Brain microvascular endothelial cell (primary cell): ENCODE measurements around the gene CHKB.

Experiments
- DNase-seq: peaks from one replicate; pipeline ENCODE4 v3.0.0-alpha.2; 2020
- H3K27ac ChIP-seq: fragments of 250-450 bp; sonication (Bioruptor Pico); 2 replicates; pipeline ENCODE4 v1.5.1; 2020; ENCODE audit warnings: mild to moderate bottlenecking, moderate library complexity
- H3K27me3 ChIP-seq: fragments of 250-450 bp; sonication (Bioruptor Pico); replicated peaks from 2 replicates; pipeline ENCODE4 v1.5.1; 2020; ENCODE audit warnings: mild to moderate bottlenecking
- H3K36me3 ChIP-seq: fragments of 250-450 bp; sonication (Bioruptor Pico); replicated peaks from 2 replicates; pipeline ENCODE4 v1.5.1; 2020; ENCODE audit warnings: mild to moderate bottlenecking
- H3K4me3 ChIP-seq: 2 replicates; pipeline ENCODE4 v1.5.1; 2011; ENCODE audit warnings: low read depth, mild to moderate bottlenecking, control low read depth, low read length, moderate library complexity
- in situ Hi-C: cut with HindIII; loops from 2 replicates; pipeline ENCODE4 v1.10.0; 2017; ENCODE audit warnings: low sequenced_read_pairs, low pct_ligation_motif_present
- TF ChIP-seq, protein P1 (sequence below): IDR thresholded peaks from 2 replicates; pipeline ENCODE4 v1.5.1; 2011; ENCODE audit warnings: low read depth, mild to moderate bottlenecking, moderate library complexity, low read length, control low read depth, inconsistent platforms; ENCODE audit errors: missing control alignments

CHKB gene

GRCh38 chr22:50570861-50571260 is 11.8 kb downstream of the CHKB start:
- no peak overlapping the region for H3K27ac ChIP-seq
- H3K27me3 ChIP-seq = no peaks in the 10 kb centered on the region
- TF ChIP-seq, protein P1, sequence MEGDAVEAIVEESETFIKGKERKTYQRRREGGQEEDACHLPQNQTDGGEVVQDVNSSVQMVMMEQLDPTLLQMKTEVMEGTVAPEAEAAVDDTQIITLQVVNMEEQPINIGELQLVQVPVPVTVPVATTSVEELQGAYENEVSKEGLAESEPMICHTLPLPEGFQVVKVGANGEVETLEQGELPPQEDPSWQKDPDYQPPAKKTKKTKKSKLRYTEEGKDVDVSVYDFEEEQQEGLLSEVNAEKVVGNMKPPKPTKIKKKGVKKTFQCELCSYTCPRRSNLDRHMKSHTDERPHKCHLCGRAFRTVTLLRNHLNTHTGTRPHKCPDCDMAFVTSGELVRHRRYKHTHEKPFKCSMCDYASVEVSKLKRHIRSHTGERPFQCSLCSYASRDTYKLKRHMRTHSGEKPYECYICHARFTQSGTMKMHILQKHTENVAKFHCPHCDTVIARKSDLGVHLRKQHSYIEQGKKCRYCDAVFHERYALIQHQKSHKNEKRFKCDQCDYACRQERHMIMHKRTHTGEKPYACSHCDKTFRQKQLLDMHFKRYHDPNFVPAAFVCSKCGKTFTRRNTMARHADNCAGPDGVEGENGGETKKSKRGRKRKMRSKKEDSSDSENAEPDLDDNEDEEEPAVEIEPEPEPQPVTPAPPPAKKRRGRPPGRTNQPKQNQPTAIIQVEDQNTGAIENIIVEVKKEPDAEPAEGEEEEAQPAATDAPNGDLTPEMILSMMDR = no peak
- DNase-seq = no peak
- H3K36me3 ChIP-seq = no peaks in the 10 kb centered on the region
- H3K4me3 ChIP-seq = no peak overlapping the region
- in situ Hi-C loops = no loop called here

DNA sequence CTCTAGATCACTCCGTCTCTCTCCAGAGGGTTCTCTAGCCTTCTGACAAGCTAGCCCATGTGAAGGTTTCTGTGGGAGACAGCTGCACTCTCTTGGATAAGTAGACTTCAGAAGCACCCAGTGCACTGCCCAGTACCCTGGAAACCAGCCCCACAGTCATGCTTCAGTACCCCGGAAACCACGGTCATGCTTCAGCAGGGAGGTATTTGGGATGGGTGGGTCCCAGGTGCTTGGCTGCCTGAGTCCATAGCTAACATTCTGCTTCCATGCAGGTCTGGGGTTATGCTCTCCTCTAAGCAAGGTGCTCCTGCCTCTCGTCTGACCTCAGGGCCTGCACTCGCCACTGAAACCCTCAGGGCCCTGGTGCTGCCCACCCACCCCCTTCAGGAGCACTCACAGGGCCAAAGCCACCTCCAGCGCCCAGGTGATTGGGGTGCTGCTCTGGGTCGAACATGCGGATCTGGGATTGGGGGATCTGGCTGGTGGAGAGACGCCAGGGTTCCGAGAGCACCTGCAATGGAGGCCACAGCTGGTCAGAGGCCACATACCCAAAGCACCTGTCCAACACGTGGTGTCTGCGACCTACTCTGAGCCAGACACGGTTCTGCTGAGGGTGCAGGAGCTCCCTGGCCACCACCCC is 12.6 kb downstream of the CHKB start:
- no peaks in the 10 kb centered on the region for H3K27me3 ChIP-seq
- no peak overlapping the region for H3K27ac ChIP-seq
- TF ChIP-seq, protein P1 = no peak
- no peak for DNase-seq
- no peaks in the 10 kb centered on the region for H3K36me3 ChIP-seq
- H3K4me3 ChIP-seq = no peak overlapping the region
- in situ Hi-C loops = no loop called here

- in situ Hi-C loops = no loop called here
- DNase-seq = no peak
- Histone ChIP-seq H3K4me3 (no peak overlapping the region), H3K36me3 (no peaks in the 10 kb centered on the region), H3K27me3 (no peaks in the 10 kb centered on the region), H3K27ac (no peak overlapping the region)
- TF ChIP-seq, protein P1 = no peak
These were observed 13.6 kb downstream of the CHKB start for GRCh38 chr22:50569041-50569459.

- DNase-seq = no peak
- Histone ChIP-seq H3K27me3 (no peaks in the 10 kb centered on the region), H3K4me3 (no peak overlapping the region), H3K36me3 (no peaks in the 10 kb centered on the region), H3K27ac (no peak overlapping the region)
- TF ChIP-seq, protein P1 = no peak
- in situ Hi-C loops = no loop called here
These were observed 14.0 kb downstream of the CHKB start for GRCh38 chr22:50568626-50569025.

- Histone ChIP-seq H3K27me3 (no peaks in the 10 kb centered on the region), H3K4me3 (no peak overlapping the region), H3K36me3 (no peaks in the 10 kb centered on the region), H3K27ac (no peak overlapping the region)
- no peak for DNase-seq
- TF ChIP-seq, protein P1 = no peak
- in situ Hi-C loops = no loop called here
These were observed 14.9 kb downstream of the CHKB start for GRCh38 chr22:50567721-50568252.

GRCh38 chr22:50564289-50564688 is 18.4 kb downstream of the CHKB start:
- TF ChIP-seq, protein P1 = no peak

More at GRCh38 chr22:50564289-50564688, 18.4 kb downstream of the CHKB start:
- in situ Hi-C loops = no loop called here
- H3K4me3 ChIP-seq = no peak overlapping the region
- no peaks in the 10 kb centered on the region for H3K27me3 ChIP-seq
- no peak for DNase-seq
- no peaks in the 10 kb centered on the region for H3K36me3 ChIP-seq
- H3K27ac ChIP-seq = no peak overlapping the region
